ENCODE results near the gene STH.

- no peak for TF ChIP-seq CTCF (IDR thresholded peaks at IDR 0.05)
- no peak for TF ChIP-seq POLR2A (IDR thresholded peaks at IDR 0.05)
These were observed 44.6 kb downstream of the STH start for GRCh38 chr17:46043606-46044005.

Data from adrenal gland (tissue), 5 donors.